AG10803 (cell line): ENCODE results near the gene SDHAF3.
"Not testable (repeated sequence)": the region's sequence is repeated elsewhere in the genome, so short reads cannot be mapped to it uniquely, and the experiment has no call there.

Experiments used
- DNase-seq: peaks from one replicate; pipeline ENCODE4 v3.0.0; 2010; ENCODE audit warnings: low read depth
- H3K4me3 ChIP-seq: 2 replicates; pipeline ENCODE4 v1.5.1; 2011; ENCODE audit warnings: mild to moderate bottlenecking, low read length, control low read depth
- CTCF ChIP-seq: conservative IDR thresholded peaks from 2 replicates; pipeline ENCODE4 v1.5.1; 2011; ENCODE audit warnings: mild to moderate bottlenecking, low read length, control low read depth, inconsistent platforms

SDHAF3 gene

GRCh38 chr7:97117372-97118188 lies at the start of gene SDHAF3:
TSS of gene SDHAF3 (plus strand) at chr7:97117698. CDS start at chr7:97117724, 26 bp downstream.
- TF ChIP-seq CTCF = no peak
- peak within 1 kb of the TSS; percentile 96 for H3K4me3 ChIP-seq
- DNase-seq = peak; percentile 99

GRCh38 chr7:97072025-97072424 lies 45.5 kb upstream of the SDHAF3 start:
- not testable (repeated sequence) for H3K4me3 ChIP-seq, DNase-seq

- TF ChIP-seq CTCF = no peak
- H3K4me3 ChIP-seq = no peak overlapping the region
- no peak for DNase-seq
These were observed 41.6 kb upstream of the SDHAF3 start for GRCh38 chr7:97075928-97076327.

GRCh38 chr7:97078023-97078969 lies 39.2 kb upstream of the SDHAF3 start:
- no peak overlapping the region for H3K4me3 ChIP-seq
- no peak for DNase-seq
- no peak for TF ChIP-seq CTCF

- no peak for DNase-seq
- H3K4me3 ChIP-seq = no peak overlapping the region
- TF ChIP-seq CTCF = no peak
These were observed 38.2 kb upstream of the SDHAF3 start for GRCh38 chr7:97079300-97079699.

GRCh38 chr7:97081521-97082300 lies 35.8 kb upstream of the SDHAF3 start:
- TF ChIP-seq CTCF = no peak
- no peak overlapping the region for H3K4me3 ChIP-seq
- no peak for DNase-seq

GRCh38 chr7:97088364-97088763 lies 29.1 kb upstream of the SDHAF3 start:
- no peak for TF ChIP-seq CTCF
- DNase-seq = no peak
- H3K4me3 ChIP-seq = no peak overlapping the region
